Gastrocnemius medialis (tissue), 4 donors: ENCODE results near the gene ASCC1.

Source experiments
- POLR2A ChIP-seq, 2 donors: fragments of 450-650 bp; IDR thresholded peaks; one replicate each; pipeline ENCODE4 v1.6.1; 2017; ENCODE audit warnings: antibody characterized with exemption in 2 of 2, mild to moderate bottlenecking in 2 of 2, moderate library complexity in 2 of 2
- TF ChIP-seq, protein P1 (sequence below), 5 experiments: fragments of 450-650 bp in 3 of 5; fragments of 200-600 bp in 2 of 5; sonication (generic) in 2 of 5; IDR thresholded peaks in 4 of 5; conservative IDR thresholded peaks in 1 of 5; 1 replicate in 4 of 5; 2 replicates in 1 of 5; pipeline ENCODE4 v1.5.1; 2016 to 2019; ENCODE audit warnings: antibody characterized with exemption in 5 of 5, mild to moderate bottlenecking in 3 of 5, moderate library complexity in 3 of 5

DNA sequence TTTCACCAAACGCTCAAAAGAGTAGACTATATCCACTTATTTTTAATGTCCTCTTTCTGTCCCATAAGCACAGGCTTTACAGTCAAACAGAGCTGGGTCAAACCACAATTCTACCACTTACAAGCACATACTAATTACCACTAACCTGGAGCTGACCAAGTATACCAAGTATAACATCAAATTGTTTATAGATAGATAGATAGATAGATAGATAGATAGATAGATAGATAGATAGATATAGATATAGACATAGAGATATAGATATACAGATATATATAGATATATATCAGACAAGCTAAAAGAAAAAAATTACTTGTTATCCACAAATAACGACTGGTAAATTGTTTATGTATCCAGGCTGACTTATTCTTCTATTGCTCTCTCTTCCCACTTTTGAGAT, 75.2 kb downstream of the ASCC1 start:
- TF ChIP-seq POLR2A (IDR thresholded peaks at IDR 0.05), result no peak
- TF ChIP-seq, protein P1, sequence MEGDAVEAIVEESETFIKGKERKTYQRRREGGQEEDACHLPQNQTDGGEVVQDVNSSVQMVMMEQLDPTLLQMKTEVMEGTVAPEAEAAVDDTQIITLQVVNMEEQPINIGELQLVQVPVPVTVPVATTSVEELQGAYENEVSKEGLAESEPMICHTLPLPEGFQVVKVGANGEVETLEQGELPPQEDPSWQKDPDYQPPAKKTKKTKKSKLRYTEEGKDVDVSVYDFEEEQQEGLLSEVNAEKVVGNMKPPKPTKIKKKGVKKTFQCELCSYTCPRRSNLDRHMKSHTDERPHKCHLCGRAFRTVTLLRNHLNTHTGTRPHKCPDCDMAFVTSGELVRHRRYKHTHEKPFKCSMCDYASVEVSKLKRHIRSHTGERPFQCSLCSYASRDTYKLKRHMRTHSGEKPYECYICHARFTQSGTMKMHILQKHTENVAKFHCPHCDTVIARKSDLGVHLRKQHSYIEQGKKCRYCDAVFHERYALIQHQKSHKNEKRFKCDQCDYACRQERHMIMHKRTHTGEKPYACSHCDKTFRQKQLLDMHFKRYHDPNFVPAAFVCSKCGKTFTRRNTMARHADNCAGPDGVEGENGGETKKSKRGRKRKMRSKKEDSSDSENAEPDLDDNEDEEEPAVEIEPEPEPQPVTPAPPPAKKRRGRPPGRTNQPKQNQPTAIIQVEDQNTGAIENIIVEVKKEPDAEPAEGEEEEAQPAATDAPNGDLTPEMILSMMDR (IDR thresholded peaks at IDR 0.05 in 4 of 5, conservative IDR thresholded peaks at IDR 0.05 in 1 of 5), result no peak
